AG04450 (cell line): ENCODE data around the gene DTL. TPM values are rescaled to one million over a fixed set of nuclear protein-coding genes. Genes with fewer than 3 reads are reported as not detected.

Experiments
- CTCF ChIA-PET: fragments of 300-600, 350-600 bp; formaldehyde crosslinking; extraction: SDS; loops from one replicate; lab custom pipeline; 2022; ENCODE audit warnings: antibody characterized with exemption, inconsistent platforms; lab: Charles Lee
- POLR2A ChIA-PET: fragments of 350-600 bp; formaldehyde crosslinking; extraction: SDS; loops from one replicate; lab custom pipeline; 2021; ENCODE audit warnings: antibody characterized with exemption, inconsistent platforms; lab: Yijun Ruan, JAX
- DNase-seq: peaks from one replicate; pipeline ENCODE4 v3.0.0-alpha.2; 2011; ENCODE audit warnings: low read depth, low spot score
- H3K27ac ChIP-seq: one replicate; pipeline ENCODE4 v1.5.1; 2012; ENCODE audit warnings: low read depth, low read length, control low read depth
- H3K27me3 ChIP-seq: one replicate; pipeline ENCODE4 v1.6.0; 2012; ENCODE audit warnings: low read length; ENCODE audit not compliant: control insufficient read depth, insufficient read depth
- H3K4me3 ChIP-seq: 2 replicates; pipeline ENCODE4 v1.5.1; 2011; ENCODE audit warnings: mild to moderate bottlenecking, low read depth, low read length, control low read depth
- H3K9me3 ChIP-seq: 2 replicates; pipeline ENCODE4 v1.5.1; 2012; ENCODE audit warnings: low read length; ENCODE audit not compliant: control insufficient read depth, insufficient read depth
- polyA plus RNA-seq: library from polyadenylated mRNA; depleted of rRNA; stranded (reverse); fragments of >200 nt; gene quantifications from 2 replicates; pipeline ENCODE4 v1.2.3, GENCODE V29; 2011
- TF ChIP-seq, protein P1 (sequence below): IDR thresholded peaks from 2 replicates; pipeline ENCODE4 v1.5.1; 2011; ENCODE audit warnings: low read depth, low read length, control low read depth, inconsistent platforms

Gene DTL
- polyA plus RNA-seq, 1 experiment: 6.0 TPM

DNA sequence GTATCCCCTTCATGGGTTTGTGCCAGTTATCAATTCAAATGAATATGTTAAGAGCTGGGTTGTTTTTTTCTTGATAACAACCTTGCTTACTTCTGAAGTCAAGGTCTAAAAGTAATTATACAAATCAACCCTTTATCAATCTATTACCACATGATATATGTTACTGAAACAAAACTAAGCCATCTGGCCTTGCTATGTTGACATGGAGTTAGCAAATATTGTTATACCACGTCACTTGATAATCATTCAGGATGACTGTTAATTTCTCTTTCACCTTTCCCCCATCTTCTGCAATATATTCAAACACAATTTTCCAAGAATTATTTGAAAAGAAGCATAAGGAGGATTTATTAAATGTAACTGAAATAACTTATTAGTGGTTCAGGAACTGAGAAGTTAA, 72.6 kb downstream of the DTL start:
- CTCF ChIA-PET: interaction anchor here (1.2 kb wide), 1 partner anchor 37 kb away, joined by 4 read pairs; no protein-coding TSS in a partner anchor
- TF ChIP-seq, protein P1, sequence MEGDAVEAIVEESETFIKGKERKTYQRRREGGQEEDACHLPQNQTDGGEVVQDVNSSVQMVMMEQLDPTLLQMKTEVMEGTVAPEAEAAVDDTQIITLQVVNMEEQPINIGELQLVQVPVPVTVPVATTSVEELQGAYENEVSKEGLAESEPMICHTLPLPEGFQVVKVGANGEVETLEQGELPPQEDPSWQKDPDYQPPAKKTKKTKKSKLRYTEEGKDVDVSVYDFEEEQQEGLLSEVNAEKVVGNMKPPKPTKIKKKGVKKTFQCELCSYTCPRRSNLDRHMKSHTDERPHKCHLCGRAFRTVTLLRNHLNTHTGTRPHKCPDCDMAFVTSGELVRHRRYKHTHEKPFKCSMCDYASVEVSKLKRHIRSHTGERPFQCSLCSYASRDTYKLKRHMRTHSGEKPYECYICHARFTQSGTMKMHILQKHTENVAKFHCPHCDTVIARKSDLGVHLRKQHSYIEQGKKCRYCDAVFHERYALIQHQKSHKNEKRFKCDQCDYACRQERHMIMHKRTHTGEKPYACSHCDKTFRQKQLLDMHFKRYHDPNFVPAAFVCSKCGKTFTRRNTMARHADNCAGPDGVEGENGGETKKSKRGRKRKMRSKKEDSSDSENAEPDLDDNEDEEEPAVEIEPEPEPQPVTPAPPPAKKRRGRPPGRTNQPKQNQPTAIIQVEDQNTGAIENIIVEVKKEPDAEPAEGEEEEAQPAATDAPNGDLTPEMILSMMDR: no peak
- H3K27ac ChIP-seq: no peak overlapping the region
- no peaks in the 10 kb centered on the region for H3K27me3 ChIP-seq
- POLR2A ChIA-PET: interaction anchor here (0.7 kb wide), 1 partner anchor 37 kb away, joined by 3 read pairs; no protein-coding TSS in a partner anchor
- no peaks in the 10 kb centered on the region for H3K9me3 ChIP-seq
- DNase-seq: no peak
- H3K4me3 ChIP-seq: no peak overlapping the region

DNA sequence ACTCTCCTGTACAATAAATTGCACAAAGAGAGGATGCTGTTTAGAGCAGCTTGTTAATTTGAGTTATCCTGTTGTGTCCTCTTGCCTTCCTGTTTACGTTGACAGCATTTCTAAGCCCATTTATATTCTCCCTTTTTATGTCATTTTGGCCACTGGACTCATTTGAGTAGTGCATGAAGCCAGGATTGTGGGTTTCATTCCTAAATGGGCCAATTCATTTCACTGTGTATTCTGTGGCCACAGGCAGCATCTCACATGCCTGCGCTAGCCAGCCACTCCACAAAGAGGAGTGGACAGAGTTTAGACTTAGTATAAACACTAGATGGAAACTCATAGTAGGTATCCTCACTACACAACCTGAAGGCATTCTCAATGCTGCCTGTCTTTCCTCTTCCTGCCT, 73.4 kb downstream of the DTL start:
- Histone ChIP-seq H3K9me3 (no peaks in the 10 kb centered on the region), H3K27me3 (no peaks in the 10 kb centered on the region), H3K4me3 (no peak overlapping the region), H3K27ac (no peak overlapping the region)
- DNase-seq: no peak
- TF ChIP-seq, protein P1: no peak
- ChIA-PET POLR2A (no interaction called here), CTCF (interaction anchor here (1.2 kb wide), 1 partner anchor 38 kb away, joined by 4 read pairs; no protein-coding TSS in a partner anchor)

DNA sequence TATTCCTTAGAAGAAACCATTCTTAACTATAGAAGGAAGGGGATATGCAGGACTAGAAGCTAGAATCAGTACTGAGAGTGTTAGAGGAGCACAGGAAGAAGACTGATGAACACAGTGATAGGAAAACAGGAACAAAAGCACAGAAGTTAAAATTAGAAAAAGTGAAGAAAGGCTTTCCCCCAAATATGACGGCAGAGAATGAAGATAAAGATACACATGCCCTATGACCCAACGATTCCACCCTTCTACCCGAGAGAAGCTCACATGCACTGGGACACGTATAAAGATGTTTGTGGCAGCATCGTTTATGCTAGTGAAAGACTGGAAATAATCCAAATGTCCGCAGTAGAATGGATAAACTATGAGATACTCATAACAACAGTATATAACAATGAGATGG, 74.2 kb downstream of the DTL start:
- H3K4me3 ChIP-seq: no peak overlapping the region
- ChIA-PET POLR2A (interaction anchor here (1.0 kb wide), 1 partner anchor 74 kb away, joined by 3 read pairs; the partner anchor contains the start of genes DTL and INTS7), CTCF (interaction anchor here (0.7 to 1.9 kb wide), 3 partner anchors 162 to 429 kb away, joined by 3 to 4 read pairs (median 4); no protein-coding TSS in a partner anchor)
- no peak for DNase-seq
- no peaks in the 10 kb centered on the region for H3K9me3 ChIP-seq
- TF ChIP-seq, protein P1: no peak
- H3K27ac ChIP-seq: no peak overlapping the region
- H3K27me3 ChIP-seq: no peaks in the 10 kb centered on the region

DNA sequence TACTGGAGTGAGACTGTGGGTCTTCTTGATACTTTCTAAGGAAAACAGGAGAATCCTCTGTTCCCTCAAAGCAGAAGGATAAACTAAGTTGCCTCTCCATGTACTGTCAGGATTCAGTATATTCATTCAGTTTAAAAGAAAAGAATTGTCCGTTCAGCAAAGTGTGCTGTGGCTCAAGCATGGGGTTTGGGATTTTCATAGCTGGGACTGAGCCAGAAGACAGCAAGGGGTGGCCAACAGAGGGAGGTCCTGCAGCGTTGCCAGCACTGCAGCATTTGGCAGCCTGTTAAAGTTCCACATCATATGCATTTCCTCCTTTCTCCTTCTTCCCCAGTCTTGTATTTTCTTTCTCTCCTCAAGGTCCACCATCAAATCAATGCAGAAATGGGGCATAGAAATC, 75.1 kb downstream of the DTL start:
- ChIA-PET POLR2A (interaction anchor here (1.0 kb wide), 1 partner anchor 75 kb away, joined by 3 read pairs; the partner anchor contains the start of genes DTL and INTS7), CTCF (interaction anchor here (1.0 to 2.0 kb wide), 5 partner anchors 22 to 430 kb away, joined by 3 to 6 read pairs (median 4); no protein-coding TSS in a partner anchor)
- TF ChIP-seq, protein P1: no peak; the same call in 1 of the 2 replicates
- DNase-seq: no peak
- no peaks in the 10 kb centered on the region for H3K27me3 ChIP-seq
- no peak overlapping the region for H3K4me3 ChIP-seq
- H3K9me3 ChIP-seq: no peaks in the 10 kb centered on the region
- no peak overlapping the region for H3K27ac ChIP-seq

DNA sequence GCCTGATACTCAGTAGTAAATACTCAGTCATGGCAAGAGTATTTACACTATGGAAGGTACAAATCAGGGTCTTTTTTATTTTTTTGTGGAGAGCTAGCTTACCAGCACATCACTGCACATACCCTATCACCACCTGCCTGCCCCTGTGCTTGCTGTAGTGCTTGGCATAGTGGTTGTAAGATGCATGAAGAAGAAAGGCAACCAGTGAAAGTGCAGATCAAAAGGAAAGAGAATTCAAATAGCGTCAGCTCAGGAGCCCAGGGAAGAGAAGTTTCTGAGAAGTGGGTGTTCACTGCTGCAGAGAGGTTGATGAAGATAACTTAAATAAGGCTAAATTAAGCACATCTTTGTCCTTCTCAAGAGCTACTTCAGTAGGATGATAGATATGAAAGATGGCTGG, 76.0 kb downstream of the DTL start:
- Histone ChIP-seq H3K27ac (no peak overlapping the region), H3K9me3 (no peaks in the 10 kb centered on the region), H3K4me3 (no peak overlapping the region), H3K27me3 (no peaks in the 10 kb centered on the region)
- ChIA-PET CTCF (interaction anchor here (1.2 to 2.0 kb wide), 3 partner anchors 23 to 431 kb away, joined by 3 to 6 read pairs (median 4); no protein-coding TSS in a partner anchor), POLR2A (no interaction called here)
- no peak for DNase-seq
- TF ChIP-seq, protein P1: no peak
